HEK293 (cell line): Measurements from ENCODE around the gene SLC16A6.
A peak's percentile ranks its signal among the peaks of the same experiment; 100 is the strongest.

Experiments
- CTCF ChIA-PET: fragments of 350-600 bp; formaldehyde crosslinking; extraction: SDS; loops from one replicate; lab custom pipeline; 2021; ENCODE audit warnings: antibody characterized with exemption; lab: Yijun Ruan, JAX
- POLR2A ChIA-PET: fragments of 300-600 bp; formaldehyde crosslinking; extraction: SDS; loops from one replicate; lab custom pipeline; 2020; ENCODE audit warnings: antibody characterized with exemption, inconsistent platforms; lab: Yijun Ruan, JAX
- H3K27ac ChIP-seq: fragments of 200-500 bp; sonication (Bioruptor generic); 2 replicates; pipeline ENCODE4 v1.5.1; 2014; ENCODE audit warnings: low read depth, low read length, control low read depth, inconsistent platforms; ENCODE audit errors: extremely low read depth
- H3K36me3 ChIP-seq, 2 experiments: fragments of 200-500 bp in 1 of 2; sonication (Bioruptor generic) in 1 of 2; 1 replicate in 1 of 2; 2 replicates in 1 of 2; pipeline ENCODE4 v1.5.1; 2014 to 2017; ENCODE audit warnings: inconsistent platforms in 2 of 2, low read length in 2 of 2; ENCODE audit not compliant: control insufficient read depth in 2 of 2, insufficient read depth in 1 of 2
- H3K4me1 ChIP-seq: fragments of 200-500 bp; sonication (Bioruptor generic); 2 replicates; pipeline ENCODE4 v1.5.1; 2014; ENCODE audit warnings: mild to moderate bottlenecking, low read length, inconsistent platforms; ENCODE audit not compliant: control insufficient read depth, insufficient read depth
- H3K4me3 ChIP-seq: 2 replicates; pipeline ENCODE4 v1.5.1; 2011; ENCODE audit warnings: low read depth, mild to moderate bottlenecking, control low read depth, low read length, moderate library complexity
- H3K9me3 ChIP-seq: fragments of 200-500 bp; sonication (Bioruptor generic); 2 replicates; pipeline ENCODE4 v1.5.1; 2014; ENCODE audit warnings: low read depth, low read length, inconsistent platforms; ENCODE audit not compliant: control insufficient read depth, insufficient read depth
- ATF2 ChIP-seq: fragments of 450-650 bp; formaldehyde crosslinking; IDR thresholded peaks from 2 replicates; pipeline ENCODE4 v1.5.1; 2016; ENCODE audit warnings: missing biosample characterization, missing genetic modification characterization, low read depth
- BCL11A ChIP-seq: fragments of 450-650 bp; formaldehyde crosslinking; IDR thresholded peaks from 2 replicates; pipeline ENCODE4 v1.5.1; 2016; ENCODE audit warnings: low read depth, missing biosample characterization, missing genetic modification characterization
- KLF16 ChIP-seq: fragments of 450-650 bp; formaldehyde crosslinking; IDR thresholded peaks from 2 replicates; pipeline ENCODE4 v1.5.1; 2017; ENCODE audit warnings: missing biosample characterization, missing genetic modification characterization
- KLF17 ChIP-seq: fragments of 450-650 bp; formaldehyde crosslinking; IDR thresholded peaks from 2 replicates; pipeline ENCODE4 v1.5.1; 2016; ENCODE audit warnings: missing biosample characterization, missing genetic modification characterization
- OSR2 ChIP-seq: fragments of 450-650 bp; formaldehyde crosslinking; IDR thresholded peaks from 2 replicates; pipeline ENCODE4 v1.5.1; 2016; ENCODE audit warnings: missing biosample characterization, missing genetic modification characterization
- PRDM10 ChIP-seq: fragments of 450-650 bp; formaldehyde crosslinking; IDR thresholded peaks from 2 replicates; pipeline ENCODE4 v1.5.1; 2016; ENCODE audit warnings: missing biosample characterization, missing genetic modification characterization
- SP3 ChIP-seq: fragments of 450-650 bp; formaldehyde crosslinking; IDR thresholded peaks from 2 replicates; pipeline ENCODE4 v1.5.1; 2016; ENCODE audit warnings: missing biosample characterization, missing genetic modification characterization
- ZBTB17 ChIP-seq: fragments of 450-650 bp; formaldehyde crosslinking; IDR thresholded peaks from 2 replicates; pipeline ENCODE4 v1.5.1; 2016; ENCODE audit warnings: missing biosample characterization, missing genetic modification characterization
- ZNF10 ChIP-seq: fragments of 450-650 bp; formaldehyde crosslinking; IDR thresholded peaks from 2 replicates; pipeline ENCODE4 v1.5.1; 2017; ENCODE audit warnings: missing biosample characterization, missing genetic modification characterization
- ZNF146 ChIP-seq: fragments of 450-650 bp; formaldehyde crosslinking; IDR thresholded peaks from 2 replicates; pipeline ENCODE4 v1.5.1; 2016; ENCODE audit warnings: missing biosample characterization, missing genetic modification characterization
- ZNF148 ChIP-seq: fragments of 450-650 bp; formaldehyde crosslinking; IDR thresholded peaks from 2 replicates; pipeline ENCODE4 v1.5.0; 2017; ENCODE audit warnings: missing biosample characterization, missing genetic modification characterization, borderline replicate concordance
- ZNF398 ChIP-seq: fragments of 450-650 bp; formaldehyde crosslinking; IDR thresholded peaks from 2 replicates; pipeline ENCODE4 v1.5.1; 2017; ENCODE audit warnings: missing biosample characterization, missing genetic modification characterization
- ZNF561 ChIP-seq: fragments of 450-650 bp; IDR thresholded peaks from 2 replicates; pipeline ENCODE4 v1.5.1; 2018; ENCODE audit warnings: missing biosample characterization, missing genetic modification characterization, borderline replicate concordance
- ZNF600 ChIP-seq: fragments of 450-650 bp; formaldehyde crosslinking; IDR thresholded peaks from 2 replicates; pipeline ENCODE4 v1.5.1; 2016; ENCODE audit warnings: missing biosample characterization, missing genetic modification characterization
- ZNF629 ChIP-seq: fragments of 450-650 bp; formaldehyde crosslinking; IDR thresholded peaks from 2 replicates; pipeline ENCODE4 v1.5.1; 2017; ENCODE audit warnings: missing biosample characterization, missing genetic modification characterization
- ZNF660 ChIP-seq: fragments of 450-650 bp; IDR thresholded peaks from 2 replicates; pipeline ENCODE4 v1.5.1; 2018; ENCODE audit warnings: missing biosample characterization, mild to moderate bottlenecking, missing genetic modification characterization
- ZNF692 ChIP-seq: fragments of 450-650 bp; formaldehyde crosslinking; IDR thresholded peaks from 2 replicates; pipeline ENCODE4 v1.5.1; 2016; ENCODE audit warnings: missing biosample characterization, missing genetic modification characterization
- TF ChIP-seq, protein P1 (sequence below): fragments of 450-650 bp; formaldehyde crosslinking; IDR thresholded peaks from 2 replicates; pipeline ENCODE4 v1.5.1; 2016; ENCODE audit warnings: missing biosample characterization, missing genetic modification characterization
- TF ChIP-seq, protein P2 (sequence below): fragments of 450-650 bp; formaldehyde crosslinking; IDR thresholded peaks from 2 replicates; pipeline ENCODE4 v1.5.1; 2016; ENCODE audit warnings: missing biosample characterization, missing genetic modification characterization

The SLC16A6 gene

GRCh38 chr17:68291836-68292688, 1.1 kb upstream of the SLC16A6 start:
- Histone ChIP-seq H3K9me3 (no peaks in the 10 kb centered on the region), H3K27ac (peak overlapping the region; percentile 74; the same call in 1 of the 2 replicates), H3K4me3 (peak overlapping the region; percentile 55), H3K4me1 (peaks cover 7% of the 10 kb centered on the region; the same call in 1 of the 2 replicates), H3K36me3 (no peaks in the 10 kb centered on the region)
- CTCF ChIA-PET = interaction anchor here (0.6 to 1.6 kb wide), 14 partner anchors 16 to 170 kb away, joined by 3 to 18 read pairs (median 3); no protein-coding TSS in a partner anchor
- POLR2A ChIA-PET = interaction anchor here (1.0 to 2.1 kb wide), 6 partner anchors 34 to 166 kb away, joined by 3 to 13 read pairs (median 4); partner anchors contain the start of genes AMZ2 and WIPI1
- TF ChIP-seq OSR2 (tag by site-specific recombination) = peak; percentile 74
- TF ChIP-seq ZNF561 (tag by site-specific recombination) = peak; percentile 83
- TF ChIP-seq ZNF146 = no peak
- peak; percentile 97 for TF ChIP-seq ZNF692 (tag by site-specific recombination)
- TF ChIP-seq ZNF10 (tag by site-specific recombination) = peak; percentile 66; the same call in 1 of the 2 replicates
- peak; percentile 73 for TF ChIP-seq PRDM10 (tag by site-specific recombination)
- TF ChIP-seq, protein P1, sequence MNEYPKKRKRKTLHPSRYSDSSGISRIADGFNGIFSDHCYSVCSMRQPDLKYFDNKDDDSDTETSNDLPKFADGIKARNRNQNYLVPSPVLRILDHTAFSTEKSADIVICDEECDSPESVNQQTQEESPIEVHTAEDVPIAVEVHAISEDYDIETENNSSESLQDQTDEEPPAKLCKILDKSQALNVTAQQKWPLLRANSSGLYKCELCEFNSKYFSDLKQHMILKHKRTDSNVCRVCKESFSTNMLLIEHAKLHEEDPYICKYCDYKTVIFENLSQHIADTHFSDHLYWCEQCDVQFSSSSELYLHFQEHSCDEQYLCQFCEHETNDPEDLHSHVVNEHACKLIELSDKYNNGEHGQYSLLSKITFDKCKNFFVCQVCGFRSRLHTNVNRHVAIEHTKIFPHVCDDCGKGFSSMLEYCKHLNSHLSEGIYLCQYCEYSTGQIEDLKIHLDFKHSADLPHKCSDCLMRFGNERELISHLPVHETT (tag by site-specific recombination) = peak; percentile 67; the same call in 1 of the 2 replicates
- 0 out of 2 replicates have a peak, but pooled peaks have one; percentile 23 for TF ChIP-seq KLF16 (tag by site-specific recombination)
- TF ChIP-seq, protein P2, sequence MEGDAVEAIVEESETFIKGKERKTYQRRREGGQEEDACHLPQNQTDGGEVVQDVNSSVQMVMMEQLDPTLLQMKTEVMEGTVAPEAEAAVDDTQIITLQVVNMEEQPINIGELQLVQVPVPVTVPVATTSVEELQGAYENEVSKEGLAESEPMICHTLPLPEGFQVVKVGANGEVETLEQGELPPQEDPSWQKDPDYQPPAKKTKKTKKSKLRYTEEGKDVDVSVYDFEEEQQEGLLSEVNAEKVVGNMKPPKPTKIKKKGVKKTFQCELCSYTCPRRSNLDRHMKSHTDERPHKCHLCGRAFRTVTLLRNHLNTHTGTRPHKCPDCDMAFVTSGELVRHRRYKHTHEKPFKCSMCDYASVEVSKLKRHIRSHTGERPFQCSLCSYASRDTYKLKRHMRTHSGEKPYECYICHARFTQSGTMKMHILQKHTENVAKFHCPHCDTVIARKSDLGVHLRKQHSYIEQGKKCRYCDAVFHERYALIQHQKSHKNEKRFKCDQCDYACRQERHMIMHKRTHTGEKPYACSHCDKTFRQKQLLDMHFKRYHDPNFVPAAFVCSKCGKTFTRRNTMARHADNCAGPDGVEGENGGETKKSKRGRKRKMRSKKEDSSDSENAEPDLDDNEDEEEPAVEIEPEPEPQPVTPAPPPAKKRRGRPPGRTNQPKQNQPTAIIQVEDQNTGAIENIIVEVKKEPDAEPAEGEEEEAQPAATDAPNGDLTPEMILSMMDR (tag by site-specific recombination) = peak; percentile 71
- TF ChIP-seq BCL11A (tag by site-specific recombination) = no peak; the same call in 1 of the 2 replicates
- TF ChIP-seq ATF2 (tag by site-specific recombination) = no peak
- TF ChIP-seq ZNF629 (tag by site-specific recombination) = peak; percentile 77
- no peak for TF ChIP-seq ZNF148 (tag by site-specific recombination)
- TF ChIP-seq ZNF600 (tag by site-specific recombination) = peak; percentile 92
- peak; percentile 45; the same call in 1 of the 2 replicates for TF ChIP-seq SP3
- peak; percentile 46; the same call in 1 of the 2 replicates for TF ChIP-seq KLF17 (tag by site-specific recombination)
- TF ChIP-seq ZBTB17 (tag by site-specific recombination) = peak; percentile 96; the same call in 1 of the 2 replicates
- peak; percentile 99 for TF ChIP-seq ZNF398 (tag by site-specific recombination)
- peak; percentile 77 for TF ChIP-seq ZNF660 (tag by site-specific recombination)
